Measurements from ENCODE around the gene CPN2. TPM values are rescaled to one million over a fixed set of nuclear protein-coding genes. Genes with fewer than 3 reads are reported as not detected.

Gene CPN2
- total and polyA plus RNA-seq, 2 of the 13 experiments (the other 11 are each of a cell fraction or from before 2014, with no cell fraction given): 26.7 to 27.7 TPM

- no peak for TF ChIP-seq ZBTB1 (CRISPR knock-in tag; IDR thresholded peaks at IDR 0.05; ENCODE audit: borderline replicate concordance)
- no peak for TF ChIP-seq SNAI1 (CRISPR knock-in tag; IDR thresholded peaks at IDR 0.05; ENCODE audit: borderline replicate concordance)
- no peak for TF ChIP-seq PLSCR1 (CRISPR knock-in tag; IDR thresholded peaks at IDR 0.05; ENCODE audit: borderline replicate concordance)
- 0 out of 2 replicates have a peak, but pooled peaks have one; percentile 13 for TF ChIP-seq HNRNPL (IDR thresholded peaks at IDR 0.05; ENCODE audit: low read depth, low read length)
- 0 out of 2 replicates have a peak, but pooled peaks have one; percentile 3 for TF ChIP-seq SP2 (CRISPR knock-in tag; IDR thresholded peaks at IDR 0.05)
- TF ChIP-seq LBX2 (CRISPR knock-in tag; IDR thresholded peaks at IDR 0.05; ENCODE audit: borderline replicate concordance): 0 out of 2 replicates have a peak, but pooled peaks have one; percentile 8
- TF ChIP-seq CREB1 (IDR thresholded peaks at IDR 0.05): peak; percentile 4; the same call in 1 of the 2 replicates
- TF ChIP-seq CREB1 (CRISPR knock-in tag; IDR thresholded peaks at IDR 0.05): no peak
- TF ChIP-seq GMEB2 (CRISPR knock-in tag; IDR thresholded peaks at IDR 0.05; ENCODE audit: low read depth): no peak
- 0 out of 2 replicates have a peak, but pooled peaks have one; percentile 78 for TF ChIP-seq NBN (conservative IDR thresholded peaks at IDR 0.05)
- no peak for TF ChIP-seq NFKBIZ (CRISPR knock-in tag; IDR thresholded peaks at IDR 0.05)
- no peak for TF ChIP-seq SOX13 (IDR thresholded peaks at IDR 0.05)
- TF ChIP-seq SOX13 (CRISPR knock-in tag; conservative IDR thresholded peaks at IDR 0.05 in 1 of 2, IDR thresholded peaks at IDR 0.05 in 1 of 2): no peak
- TF ChIP-seq CHCHD3 (CRISPR knock-in tag; IDR thresholded peaks at IDR 0.05): 0 out of 2 replicates have a peak, but pooled peaks have one; percentile 40
- peak; percentile 33 for TF ChIP-seq ZNF282 (IDR thresholded peaks at IDR 0.05; ENCODE audit: partially characterized antibody)
- peak; percentile 83 for TF ChIP-seq ZNF263 (CRISPR knock-in tag; IDR thresholded peaks at IDR 0.05)
- 0 out of 2 replicates have a peak, but pooled peaks have one; percentile 46 for TF ChIP-seq DZIP1 (CRISPR knock-in tag; IDR thresholded peaks at IDR 0.05)
- TF ChIP-seq MNT (IDR thresholded peaks at IDR 0.05): peak; percentile 55
- peak; percentile 19; the same call in 1 of the 2 replicates for TF ChIP-seq KDM5B (CRISPR knock-in tag; IDR thresholded peaks at IDR 0.05; ENCODE audit: borderline replicate concordance)
- TF ChIP-seq ZNF652 (CRISPR knock-in tag; IDR thresholded peaks at IDR 0.05; ENCODE audit: borderline replicate concordance, low read depth): no peak
- peak; percentile 60 for TF ChIP-seq ZNF883 (CRISPR knock-in tag; IDR thresholded peaks at IDR 0.05; ENCODE audit: not compliant biosample characterization)
Measured at GRCh38 chr3:194326192-194326967, 24.7 kb downstream of the CPN2 start (continued).
